OCI-LY1 (cell line): Measurements from ENCODE around the gene CACNA2D4.

Experiments used
- H2AFZ ChIP-seq: fragments of 200-600 bp; sonication (generic), shearing (Covaris generic); 2 replicates; pipeline ENCODE4 v1.6.0; 2014; ENCODE audit warnings: antibody characterized with exemption, mild to moderate bottlenecking, low read length
- H3F3A ChIP-seq: fragments of 200-600 bp; sonication (generic), shearing (Covaris generic); 2 replicates; pipeline ENCODE4 v1.6.0; 2014; ENCODE audit warnings: mild to moderate bottlenecking, antibody characterized with exemption, low read length, moderate library complexity; ENCODE audit not compliant: insufficient read depth
- H3K27ac ChIP-seq: fragments of 200-600 bp; sonication (generic); 2 replicates; pipeline ENCODE4 v1.5.1; 2014; ENCODE audit warnings: low read length, mixed run types, mild to moderate bottlenecking, low read depth; ENCODE audit not compliant: poor library complexity, severe bottlenecking
- H3K27me3 ChIP-seq: fragments of 200-600 bp; sonication (generic); 2 replicates; pipeline ENCODE4 v1.6.0; 2014; ENCODE audit warnings: antibody characterized with exemption, mild to moderate bottlenecking, low read length, moderate library complexity; ENCODE audit not compliant: insufficient read depth
- H3K36me3 ChIP-seq: fragments of 200-600 bp; sonication (generic); 2 replicates; pipeline ENCODE4 v1.6.1; 2014; ENCODE audit warnings: mild to moderate bottlenecking, antibody characterized with exemption, low read length, moderate library complexity, mixed read lengths; ENCODE audit not compliant: insufficient read depth
- H3K4me1 ChIP-seq: fragments of 200-600 bp; sonication (generic); 2 replicates; pipeline ENCODE4 v1.5.1; 2014; ENCODE audit warnings: mild to moderate bottlenecking, low read length, moderate library complexity; ENCODE audit not compliant: insufficient read depth, severe bottlenecking
- H3K4me2 ChIP-seq: fragments of 200-600 bp; sonication (generic), shearing (Covaris generic); 2 replicates; pipeline ENCODE4 v1.6.1; 2014; ENCODE audit warnings: low read length
- H3K4me3 ChIP-seq: fragments of 200-600 bp; sonication (generic); 2 replicates; pipeline ENCODE4 v1.5.1; 2014; ENCODE audit warnings: low read length, low read depth, mild to moderate bottlenecking, mixed read lengths; ENCODE audit not compliant: poor library complexity, severe bottlenecking
- H3K79me2 ChIP-seq: fragments of 200-600 bp; shearing (Covaris generic); 2 replicates; pipeline ENCODE4 v1.6.1; 2016; ENCODE audit warnings: mixed run types, low read length, mixed read lengths; ENCODE audit not compliant: insufficient read depth
- H3K9ac ChIP-seq: fragments of 200-600 bp; sonication (generic), shearing (Covaris generic); 2 replicates; pipeline ENCODE4 v1.6.1; 2014; ENCODE audit warnings: mild to moderate bottlenecking, low read length, mixed read lengths
- H3K9me2 ChIP-seq: fragments of 200-600 bp; sonication (generic), shearing (Covaris generic); 2 replicates; pipeline ENCODE4 v1.6.1; 2014; ENCODE audit warnings: low read depth, mild to moderate bottlenecking, low read length, mixed read lengths
- H3K9me3 ChIP-seq: fragments of 200-600 bp; shearing (Covaris generic); 2 replicates; pipeline ENCODE4 v1.6.1; 2014; ENCODE audit warnings: low read length, mixed read lengths
- H4K20me1 ChIP-seq: fragments of 200-600 bp; sonication (generic), shearing (Covaris generic); 2 replicates; pipeline ENCODE4 v1.6.0; 2016; ENCODE audit warnings: mild to moderate bottlenecking, low read length; ENCODE audit not compliant: insufficient read depth
- EZH2 ChIP-seq: fragments of 200-600 bp; sonication (generic), shearing (Covaris generic); IDR thresholded peaks from 2 replicates; pipeline ENCODE4 v1.8.0; 2017; ENCODE audit warnings: borderline replicate concordance, mixed run types, mild to moderate bottlenecking, antibody characterized with exemption, low read length, moderate library complexity, mixed read lengths
- TF ChIP-seq, protein P1 (sequence below): fragments of 200-600 bp; sonication (generic), shearing (Covaris generic); IDR thresholded peaks from 2 replicates; pipeline ENCODE4 v1.5.1; 2017; ENCODE audit warnings: mild to moderate bottlenecking, antibody characterized with exemption, low read length, moderate library complexity, mixed read lengths

Gene CACNA2D4

GRCh38 chr12:1852076-1852475, 66.4 kb downstream of the CACNA2D4 start:
- Histone ChIP-seq H3K27me3 (peaks cover 10% of the 10 kb centered on the region; the same call in 1 of the 2 replicates), H3K4me3 (no peak overlapping the region), H3F3A (no peaks in the 10 kb centered on the region), H2AFZ (no peak overlapping the region), H3K4me1 (no peaks in the 10 kb centered on the region), H3K9ac (no peak overlapping the region), H3K9me2 (no peaks in the 10 kb centered on the region), H3K27ac (no peak overlapping the region), H3K36me3 (no peaks in the 10 kb centered on the region), H4K20me1 (no peaks in the 10 kb centered on the region), H3K79me2 (no peaks in the 10 kb centered on the region), H3K9me3 (no peaks in the 10 kb centered on the region), H3K4me2 (no peak overlapping the region)
- TF ChIP-seq, protein P1, sequence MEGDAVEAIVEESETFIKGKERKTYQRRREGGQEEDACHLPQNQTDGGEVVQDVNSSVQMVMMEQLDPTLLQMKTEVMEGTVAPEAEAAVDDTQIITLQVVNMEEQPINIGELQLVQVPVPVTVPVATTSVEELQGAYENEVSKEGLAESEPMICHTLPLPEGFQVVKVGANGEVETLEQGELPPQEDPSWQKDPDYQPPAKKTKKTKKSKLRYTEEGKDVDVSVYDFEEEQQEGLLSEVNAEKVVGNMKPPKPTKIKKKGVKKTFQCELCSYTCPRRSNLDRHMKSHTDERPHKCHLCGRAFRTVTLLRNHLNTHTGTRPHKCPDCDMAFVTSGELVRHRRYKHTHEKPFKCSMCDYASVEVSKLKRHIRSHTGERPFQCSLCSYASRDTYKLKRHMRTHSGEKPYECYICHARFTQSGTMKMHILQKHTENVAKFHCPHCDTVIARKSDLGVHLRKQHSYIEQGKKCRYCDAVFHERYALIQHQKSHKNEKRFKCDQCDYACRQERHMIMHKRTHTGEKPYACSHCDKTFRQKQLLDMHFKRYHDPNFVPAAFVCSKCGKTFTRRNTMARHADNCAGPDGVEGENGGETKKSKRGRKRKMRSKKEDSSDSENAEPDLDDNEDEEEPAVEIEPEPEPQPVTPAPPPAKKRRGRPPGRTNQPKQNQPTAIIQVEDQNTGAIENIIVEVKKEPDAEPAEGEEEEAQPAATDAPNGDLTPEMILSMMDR: no peak
- no peak for TF ChIP-seq EZH2

- no peak overlapping the region for H3K9ac ChIP-seq
Measured at GRCh38 chr12:1851151-1851701, 67.2 kb downstream of the CACNA2D4 start.

DNA sequence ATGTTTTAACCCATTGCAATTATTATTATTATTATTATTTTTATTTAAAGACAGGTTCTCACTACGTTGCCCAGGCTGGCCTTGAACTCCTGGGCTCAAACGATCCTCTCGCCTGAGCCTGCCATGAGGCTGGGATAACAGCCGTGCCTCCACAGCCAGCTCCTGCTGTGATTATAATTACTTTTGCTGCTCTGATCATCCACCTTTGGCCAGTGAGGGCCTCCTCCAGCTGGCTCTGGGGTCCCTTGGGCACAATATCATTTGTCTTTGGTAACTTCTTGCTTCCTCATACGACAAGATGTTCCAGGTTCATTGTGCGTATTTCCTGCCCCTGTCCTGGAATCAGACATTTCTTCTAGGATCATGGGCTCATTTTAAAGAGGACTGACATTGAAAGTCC, 69.7 kb downstream of the CACNA2D4 start:
- H3K4me1 ChIP-seq: no peaks in the 10 kb centered on the region
- H3K27ac ChIP-seq: no peak overlapping the region
- no peaks in the 10 kb centered on the region for H3K36me3 ChIP-seq
- H3K9me2 ChIP-seq: no peaks in the 10 kb centered on the region
- H3K27me3 ChIP-seq: peaks cover 17% of the 10 kb centered on the region; the same call in 1 of the 2 replicates
- no peaks in the 10 kb centered on the region for H4K20me1 ChIP-seq
- H3F3A ChIP-seq: no peaks in the 10 kb centered on the region
- no peaks in the 10 kb centered on the region for H3K79me2 ChIP-seq
- no peak overlapping the region for H3K4me2 ChIP-seq
- TF ChIP-seq EZH2: no peak
- TF ChIP-seq, protein P1: no peak
- no peak overlapping the region for H2AFZ ChIP-seq
- H3K4me3 ChIP-seq: no peak overlapping the region
- no peak overlapping the region for H3K9ac ChIP-seq
- no peaks in the 10 kb centered on the region for H3K9me3 ChIP-seq

More at GRCh38 chr12:1851151-1851701, 67.2 kb downstream of the CACNA2D4 start:
- Histone ChIP-seq H3K4me3 (no peak overlapping the region), H3K79me2 (no peaks in the 10 kb centered on the region), H3F3A (no peaks in the 10 kb centered on the region), H3K4me1 (no peaks in the 10 kb centered on the region), H3K9me3 (no peaks in the 10 kb centered on the region), H2AFZ (no peak overlapping the region), H3K36me3 (no peaks in the 10 kb centered on the region), H3K27me3 (peaks cover 11% of the 10 kb centered on the region; the same call in 1 of the 2 replicates), H3K4me2 (no peak overlapping the region), H4K20me1 (no peaks in the 10 kb centered on the region), H3K9me2 (no peaks in the 10 kb centered on the region), H3K27ac (no peak overlapping the region)
- TF ChIP-seq, protein P1: no peak
- TF ChIP-seq EZH2: no peak
